Neural cell (in vitro differentiated cells): Measurements from ENCODE around the gene FAM227B. TPM values are rescaled to one million over a fixed set of nuclear protein-coding genes. Genes with fewer than 3 reads are reported as not detected.
A peak's percentile ranks its signal among the peaks of the same experiment; 100 is the strongest.

Experiments used
- H2AFZ ChIP-seq: fragments of 200-600, 300-800 bp; sonication (generic), shearing (Covaris generic); 2 replicates; pipeline ENCODE4 v1.6.0; 2014; ENCODE audit warnings: low read depth, mild to moderate bottlenecking, antibody characterized with exemption, low read length, moderate library complexity
- H3F3A ChIP-seq: fragments of 200-600 bp; shearing (Covaris generic); 2 replicates; pipeline ENCODE4 v1.6.1; 2016; ENCODE audit warnings: mild to moderate bottlenecking, moderate library complexity, mixed read lengths, antibody characterized with exemption, low read length; ENCODE audit not compliant: insufficient read depth, poor library complexity, severe bottlenecking
- H3K27ac ChIP-seq: fragments of 200-600, 300-800 bp; sonication (generic), shearing (Covaris generic); 2 replicates; pipeline ENCODE4 v1.5.1; 2014; ENCODE audit warnings: mild to moderate bottlenecking, low read length, moderate library complexity
- H3K27me3 ChIP-seq: fragments of 300-800, 200-600 bp; sonication (generic), shearing (Covaris generic); 2 replicates; pipeline ENCODE4 v1.6.0; 2014; ENCODE audit warnings: mild to moderate bottlenecking, low read depth, low read length, moderate library complexity; ENCODE audit not compliant: insufficient read depth
- H3K36me3 ChIP-seq: fragments of 300-800, 200-600 bp; sonication (generic), shearing (Covaris generic); 2 replicates; pipeline ENCODE4 v1.5.1; 2014; ENCODE audit warnings: mild to moderate bottlenecking, antibody characterized with exemption, low read length, moderate library complexity; ENCODE audit not compliant: insufficient read depth
- H3K4me2 ChIP-seq: fragments of 300-800, 200-600 bp; sonication (generic), shearing (Covaris generic); 2 replicates; pipeline ENCODE4 v1.6.0; 2014; ENCODE audit warnings: mild to moderate bottlenecking, low read length
- H3K4me3 ChIP-seq: fragments of 300-800, 200-600 bp; sonication (generic), shearing (Covaris generic); 2 replicates; pipeline ENCODE4 v1.5.1; 2014; ENCODE audit warnings: mild to moderate bottlenecking, low read length, moderate library complexity
- H3K79me2 ChIP-seq: fragments of 200-600 bp; shearing (Covaris generic); replicated peaks from 2 replicates; pipeline ENCODE4 v1.6.0; 2014; ENCODE audit warnings: mild to moderate bottlenecking, low read length, moderate library complexity; ENCODE audit not compliant: insufficient read depth
- H3K9ac ChIP-seq: fragments of 300-800, 200-600 bp; sonication (generic), shearing (Covaris generic); 2 replicates; pipeline ENCODE4 v1.6.1; 2016; ENCODE audit warnings: mild to moderate bottlenecking, low read length, mixed read lengths
- H3K9me2 ChIP-seq: fragments of 200-600 bp; shearing (Covaris generic); 2 replicates; pipeline ENCODE4 v1.6.1; 2016; ENCODE audit warnings: mild to moderate bottlenecking, low read length, mixed read lengths; ENCODE audit not compliant: insufficient read depth
- H3K9me3 ChIP-seq: fragments of 200-600, 300-800 bp; sonication (generic), shearing (Covaris generic); 2 replicates; pipeline ENCODE4 v1.6.1; 2016; ENCODE audit warnings: mild to moderate bottlenecking, mixed run types, low read length, moderate library complexity, mixed read lengths
- H4K20me1 ChIP-seq: fragments of 200-600 bp; shearing (Covaris generic); 2 replicates; pipeline ENCODE4 v1.6.1; 2016; ENCODE audit warnings: mild to moderate bottlenecking, mixed run types; ENCODE audit not compliant: insufficient read depth
- EP300 ChIP-seq: fragments of 450-650 bp; conservative IDR thresholded peaks from 2 replicates; pipeline ENCODE4 v1.6.1; 2014; ENCODE audit warnings: antibody characterized with exemption, mild to moderate bottlenecking, moderate library complexity; ENCODE audit not compliant: poor library complexity, severe bottlenecking
- EZH2 ChIP-seq: fragments of 200-600, 300-800 bp; shearing (Covaris generic), sonication (generic); IDR thresholded peaks from 2 replicates; pipeline ENCODE4 v1.6.1; 2014; ENCODE audit warnings: antibody characterized with exemption, low read length, borderline replicate concordance, mild to moderate bottlenecking; ENCODE audit not compliant: insufficient read depth, poor library complexity, severe bottlenecking
- MXI1 ChIP-seq: fragments of 450-650 bp; conservative IDR thresholded peaks from 2 replicates; pipeline ENCODE4 v1.6.1; 2014; ENCODE audit warnings: antibody characterized with exemption, mild to moderate bottlenecking; ENCODE audit not compliant: poor library complexity, severe bottlenecking
- POLR2AphosphoS5 ChIP-seq: IDR thresholded peaks from 2 replicates; pipeline ENCODE4 v1.6.1; 2012
- RAD21 ChIP-seq: fragments of 450-650 bp; conservative IDR thresholded peaks from 2 replicates; pipeline ENCODE4 v1.6.1; 2014; ENCODE audit warnings: antibody characterized with exemption, mild to moderate bottlenecking, moderate library complexity
- SMC3 ChIP-seq: fragments of 450-650 bp; conservative IDR thresholded peaks from 2 replicates; pipeline ENCODE4 v1.6.1; 2014; ENCODE audit warnings: antibody characterized with exemption, mild to moderate bottlenecking, moderate library complexity; ENCODE audit not compliant: poor library complexity
- TAF1 ChIP-seq: IDR thresholded peaks from 2 replicates; pipeline ENCODE4 v1.6.1; 2012; ENCODE audit warnings: low read depth
- polyA plus RNA-seq: library from polyadenylated mRNA; depleted of rRNA; stranded (reverse); fragments of >200 nt; gene quantifications from 2 replicates; pipeline ENCODE4 v1.2.3, GENCODE V29; 2014
- TF ChIP-seq, protein P1 (sequence below): fragments of 450-650 bp; IDR thresholded peaks from 2 replicates; pipeline ENCODE4 v1.5.1; 2014; ENCODE audit warnings: antibody characterized with exemption, mild to moderate bottlenecking, moderate library complexity; ENCODE audit not compliant: poor library complexity, severe bottlenecking
- TF ChIP-seq, protein P2 (sequence below): IDR thresholded peaks from 2 replicates; pipeline ENCODE4 v1.6.1; 2012; ENCODE audit warnings: borderline replicate concordance

FAM227B gene
- polyA plus RNA-seq, 1 donor from 2014 or later = 0.88 TPM

DNA sequence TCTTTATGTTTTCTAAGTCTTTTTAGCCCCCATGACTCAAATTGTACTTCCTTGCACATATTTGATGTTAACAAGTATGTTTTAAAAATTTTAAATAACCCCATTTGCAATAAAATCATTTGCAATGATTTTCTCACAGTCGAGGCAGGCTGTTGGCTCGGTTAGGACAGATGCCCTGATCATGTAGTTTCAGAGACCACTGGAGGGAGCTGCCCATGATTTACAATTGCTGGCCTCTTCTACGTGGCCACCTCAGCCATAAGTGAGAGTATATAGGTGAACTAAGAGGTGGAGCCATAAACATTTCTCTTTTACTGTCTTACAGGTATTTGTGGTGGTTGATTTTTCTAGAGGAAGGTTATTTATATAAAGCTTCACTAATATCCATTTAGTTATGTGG, 1.9 kb upstream of the FAM227B start:
- Histone ChIP-seq H3K4me2 (no peak overlapping the region), H3K27me3 (no peaks in the 10 kb centered on the region), H3K27ac (no peak overlapping the region), H3K79me2 (peaks cover 31% of the 10 kb centered on the region), H2AFZ (no peak overlapping the region), H3K4me3 (peak overlapping the region; percentile 78), H3K9me3 (no peaks in the 10 kb centered on the region), H3K36me3 (no peaks in the 10 kb centered on the region), H3K9ac (no peak overlapping the region), H3F3A (no peaks in the 10 kb centered on the region), H4K20me1 (no peaks in the 10 kb centered on the region), H3K9me2 (no peaks in the 10 kb centered on the region)
- TF ChIP-seq, protein P1, sequence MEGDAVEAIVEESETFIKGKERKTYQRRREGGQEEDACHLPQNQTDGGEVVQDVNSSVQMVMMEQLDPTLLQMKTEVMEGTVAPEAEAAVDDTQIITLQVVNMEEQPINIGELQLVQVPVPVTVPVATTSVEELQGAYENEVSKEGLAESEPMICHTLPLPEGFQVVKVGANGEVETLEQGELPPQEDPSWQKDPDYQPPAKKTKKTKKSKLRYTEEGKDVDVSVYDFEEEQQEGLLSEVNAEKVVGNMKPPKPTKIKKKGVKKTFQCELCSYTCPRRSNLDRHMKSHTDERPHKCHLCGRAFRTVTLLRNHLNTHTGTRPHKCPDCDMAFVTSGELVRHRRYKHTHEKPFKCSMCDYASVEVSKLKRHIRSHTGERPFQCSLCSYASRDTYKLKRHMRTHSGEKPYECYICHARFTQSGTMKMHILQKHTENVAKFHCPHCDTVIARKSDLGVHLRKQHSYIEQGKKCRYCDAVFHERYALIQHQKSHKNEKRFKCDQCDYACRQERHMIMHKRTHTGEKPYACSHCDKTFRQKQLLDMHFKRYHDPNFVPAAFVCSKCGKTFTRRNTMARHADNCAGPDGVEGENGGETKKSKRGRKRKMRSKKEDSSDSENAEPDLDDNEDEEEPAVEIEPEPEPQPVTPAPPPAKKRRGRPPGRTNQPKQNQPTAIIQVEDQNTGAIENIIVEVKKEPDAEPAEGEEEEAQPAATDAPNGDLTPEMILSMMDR = no peak
- no peak for TF ChIP-seq TAF1
- TF ChIP-seq RAD21 = no peak
- TF ChIP-seq SMC3 = no peak
- TF ChIP-seq, protein P2, sequence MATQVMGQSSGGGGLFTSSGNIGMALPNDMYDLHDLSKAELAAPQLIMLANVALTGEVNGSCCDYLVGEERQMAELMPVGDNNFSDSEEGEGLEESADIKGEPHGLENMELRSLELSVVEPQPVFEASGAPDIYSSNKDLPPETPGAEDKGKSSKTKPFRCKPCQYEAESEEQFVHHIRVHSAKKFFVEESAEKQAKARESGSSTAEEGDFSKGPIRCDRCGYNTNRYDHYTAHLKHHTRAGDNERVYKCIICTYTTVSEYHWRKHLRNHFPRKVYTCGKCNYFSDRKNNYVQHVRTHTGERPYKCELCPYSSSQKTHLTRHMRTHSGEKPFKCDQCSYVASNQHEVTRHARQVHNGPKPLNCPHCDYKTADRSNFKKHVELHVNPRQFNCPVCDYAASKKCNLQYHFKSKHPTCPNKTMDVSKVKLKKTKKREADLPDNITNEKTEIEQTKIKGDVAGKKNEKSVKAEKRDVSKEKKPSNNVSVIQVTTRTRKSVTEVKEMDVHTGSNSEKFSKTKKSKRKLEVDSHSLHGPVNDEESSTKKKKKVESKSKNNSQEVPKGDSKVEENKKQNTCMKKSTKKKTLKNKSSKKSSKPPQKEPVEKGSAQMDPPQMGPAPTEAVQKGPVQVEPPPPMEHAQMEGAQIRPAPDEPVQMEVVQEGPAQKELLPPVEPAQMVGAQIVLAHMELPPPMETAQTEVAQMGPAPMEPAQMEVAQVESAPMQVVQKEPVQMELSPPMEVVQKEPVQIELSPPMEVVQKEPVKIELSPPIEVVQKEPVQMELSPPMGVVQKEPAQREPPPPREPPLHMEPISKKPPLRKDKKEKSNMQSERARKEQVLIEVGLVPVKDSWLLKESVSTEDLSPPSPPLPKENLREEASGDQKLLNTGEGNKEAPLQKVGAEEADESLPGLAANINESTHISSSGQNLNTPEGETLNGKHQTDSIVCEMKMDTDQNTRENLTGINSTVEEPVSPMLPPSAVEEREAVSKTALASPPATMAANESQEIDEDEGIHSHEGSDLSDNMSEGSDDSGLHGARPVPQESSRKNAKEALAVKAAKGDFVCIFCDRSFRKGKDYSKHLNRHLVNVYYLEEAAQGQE = no peak
- TF ChIP-seq EZH2 = no peak
- no peak for TF ChIP-seq POLR2AphosphoS5
- TF ChIP-seq MXI1 = no peak
- TF ChIP-seq EP300 = no peak

DNA sequence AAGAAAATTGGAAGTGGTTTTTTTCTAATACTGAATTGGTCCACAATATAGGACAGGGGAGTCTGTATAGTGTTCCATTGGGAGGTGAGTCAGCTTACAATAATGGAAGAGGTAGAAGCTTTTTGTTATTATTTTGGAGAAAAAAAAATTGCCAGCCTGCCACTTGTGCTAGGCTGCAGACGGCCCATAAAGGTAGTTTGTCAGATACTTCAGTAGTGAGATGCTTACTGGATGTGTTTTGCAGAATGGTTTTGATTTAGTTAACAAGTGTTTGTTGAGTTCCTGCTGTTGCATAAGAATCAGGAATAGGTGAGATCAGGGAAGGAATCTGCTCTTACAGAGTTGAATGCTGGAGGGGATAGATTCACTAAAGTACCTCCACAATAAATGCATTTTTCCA, 1.3 kb upstream of the FAM227B start:
- peak overlapping the region; percentile 78 for H3K4me3 ChIP-seq
- no peaks in the 10 kb centered on the region for H4K20me1 ChIP-seq
- H3F3A ChIP-seq = no peaks in the 10 kb centered on the region
- H3K36me3 ChIP-seq = no peaks in the 10 kb centered on the region
- no peak overlapping the region for H3K27ac ChIP-seq
- H3K9me2 ChIP-seq = no peaks in the 10 kb centered on the region
- peak overlapping the region; percentile 82 for H3K9ac ChIP-seq
- H3K79me2 ChIP-seq = peaks cover 31% of the 10 kb centered on the region
- TF ChIP-seq, protein P1 = no peak
- TF ChIP-seq EZH2 (no peak), TAF1 (no peak), RAD21 (no peak), POLR2AphosphoS5 (no peak), EP300 (no peak), MXI1 (no peak), SMC3 (no peak)
- TF ChIP-seq, protein P2 = no peak
- H3K4me2 ChIP-seq = peak overlapping the region; percentile 54
- H2AFZ ChIP-seq = no peak overlapping the region
- no peaks in the 10 kb centered on the region for H3K9me3 ChIP-seq
- H3K27me3 ChIP-seq = no peaks in the 10 kb centered on the region
